Neural progenitor cell (in vitro differentiated cells): ENCODE data around the gene SSR3. TPM values are rescaled to one million over a fixed set of nuclear protein-coding genes. Genes with fewer than 3 reads are reported as not detected.

Experiments
- DNase-seq: peaks from one replicate; pipeline ENCODE4 v3.0.0-alpha.2; 2016; ENCODE audit warnings: low spot score
- H2AFZ ChIP-seq: fragments of 200-600 bp; sonication (generic); replicated peaks from 2 replicates; pipeline ENCODE4 v1.6.1; 2016; ENCODE audit warnings: antibody characterized with exemption
- H3F3A ChIP-seq: fragments of 200-600 bp; sonication (generic); 2 replicates; pipeline ENCODE4 v1.6.1; 2016; ENCODE audit warnings: antibody characterized with exemption, low read depth
- H3K27ac ChIP-seq: fragments of 200-600 bp; sonication (generic); 2 replicates; pipeline ENCODE4 v1.5.1; 2016; ENCODE audit warnings: mild to moderate bottlenecking
- H3K27me3 ChIP-seq: fragments of 200-600 bp; sonication (generic); 2 replicates; pipeline ENCODE4 v1.6.1; 2016; ENCODE audit warnings: mild to moderate bottlenecking, moderate library complexity
- H3K36me3 ChIP-seq: fragments of 200-600 bp; sonication (generic); 2 replicates; pipeline ENCODE4 v1.5.1; 2016
- H3K4me1 ChIP-seq: fragments of 200-600 bp; sonication (generic); 2 replicates; pipeline ENCODE4 v1.6.1; 2016; ENCODE audit warnings: mixed run types
- H3K4me2 ChIP-seq: fragments of 200-600 bp; sonication (generic); 2 replicates; pipeline ENCODE4 v1.6.1; 2016
- H3K4me3 ChIP-seq: fragments of 200-600 bp; sonication (generic); 2 replicates; pipeline ENCODE4 v1.5.1; 2016
- H3K79me2 ChIP-seq: fragments of 200-600 bp; sonication (generic); 2 replicates; pipeline ENCODE4 v1.6.1; 2016; ENCODE audit warnings: low read depth
- H3K9ac ChIP-seq: fragments of 200-600 bp; sonication (generic); 2 replicates; pipeline ENCODE4 v1.6.1; 2016
- H3K9me3 ChIP-seq: fragments of 200-600 bp; sonication (generic); 2 replicates; pipeline ENCODE4 v1.5.1; 2016; ENCODE audit warnings: low read depth
- H4K20me1 ChIP-seq: fragments of 200-600 bp; sonication (generic); 2 replicates; pipeline ENCODE4 v1.6.1; 2016; ENCODE audit warnings: low read depth
- H3K27ac Mint-ChIP-seq: 3 replicates; pipeline ENCODE4 v1.8.0; 2021; ENCODE audit warnings: mixed read lengths
- H3K27me3 Mint-ChIP-seq: 2 replicates; pipeline ENCODE4 v1.8.0; 2022; ENCODE audit warnings: low read depth, mild to moderate bottlenecking, inconsistent platforms, moderate library complexity, mixed read lengths; ENCODE audit not compliant: insufficient read depth
- H3K36me3 Mint-ChIP-seq: 3 replicates; pipeline ENCODE4 v1.8.0; 2021; ENCODE audit warnings: mixed read lengths
- H3K4me1 Mint-ChIP-seq: 3 replicates; pipeline ENCODE4 v1.8.0; 2021; ENCODE audit warnings: mixed read lengths
- H3K4me3 Mint-ChIP-seq: 3 replicates; pipeline ENCODE4 v1.8.0; 2021; ENCODE audit warnings: mild to moderate bottlenecking, moderate library complexity, mixed read lengths
- H3K9me3 Mint-ChIP-seq: 3 replicates; pipeline ENCODE4 v1.8.0; 2020; ENCODE audit warnings: mixed read lengths
- EZH2 ChIP-seq: fragments of 200-600 bp; sonication (generic); IDR thresholded peaks from 2 replicates; pipeline ENCODE4 v1.6.1; 2017; ENCODE audit warnings: antibody characterized with exemption, mild to moderate bottlenecking, moderate library complexity
- EZH2phosphoT487 ChIP-seq: fragments of 200-600 bp; sonication (generic); IDR thresholded peaks from 2 replicates; pipeline ENCODE4 v1.6.1; 2017; ENCODE audit warnings: antibody characterized with exemption
- total RNA-seq: library from RNA; depleted of rRNA; stranded (reverse); fragments of >200 nt; gene quantifications from 2 replicates; pipeline ENCODE4 v1.2.3, GENCODE V29; 2015; ENCODE audit warnings: low replicate concordance
- TF ChIP-seq, protein P1 (sequence below): fragments of 200-600 bp; sonication (generic); IDR thresholded peaks from 2 replicates; pipeline ENCODE4 v1.5.1; 2017; ENCODE audit warnings: antibody characterized with exemption, mild to moderate bottlenecking

SSR3 gene
- total RNA-seq, 1 donor from 2014 or later = 142 TPM

DNA sequence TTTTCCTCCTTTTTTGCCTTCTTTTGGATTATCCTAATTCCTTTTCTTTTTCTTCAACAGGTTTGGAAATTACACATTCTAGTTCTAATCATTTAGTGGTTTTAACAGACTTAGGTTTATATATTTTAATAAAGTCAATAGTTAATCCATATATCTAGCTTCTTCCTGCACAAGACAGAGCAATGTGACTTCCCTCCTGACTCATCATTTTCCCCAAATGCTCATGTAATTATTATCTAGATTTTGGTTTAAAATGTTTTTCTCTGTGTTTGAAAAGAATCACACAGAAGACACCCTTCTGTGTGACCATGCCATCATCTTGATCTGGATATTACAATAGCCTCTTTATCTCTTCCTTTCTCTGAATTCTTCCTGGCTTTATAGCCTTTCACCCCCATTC lies 28.6 kb upstream of the SSR3 start:
- peak overlapping the region; percentile 3 for H2AFZ ChIP-seq
- Mint-ChIP-seq H3K27me3 (peaks cover 4% of the 10 kb centered on the region), H3K36me3 (no peaks in the 10 kb centered on the region), H3K4me3 (no peak overlapping the region), H3K9me3 (no peaks in the 10 kb centered on the region), H3K4me1 (no peaks in the 10 kb centered on the region), H3K27ac (no peak overlapping the region)
- no peaks in the 10 kb centered on the region for H3K9me3 ChIP-seq
- H3K9ac ChIP-seq = no peak overlapping the region
- no peak overlapping the region for H3K4me3 ChIP-seq
- H3K27ac ChIP-seq = no peak overlapping the region
- no peaks in the 10 kb centered on the region for H3K27me3 ChIP-seq
- H3K4me2 ChIP-seq = no peak overlapping the region
- no peaks in the 10 kb centered on the region for H3K36me3 ChIP-seq
- H4K20me1 ChIP-seq = no peaks in the 10 kb centered on the region
- H3F3A ChIP-seq = no peaks in the 10 kb centered on the region
- TF ChIP-seq EZH2 (no peak), EZH2phosphoT487 (no peak)
- TF ChIP-seq, protein P1, sequence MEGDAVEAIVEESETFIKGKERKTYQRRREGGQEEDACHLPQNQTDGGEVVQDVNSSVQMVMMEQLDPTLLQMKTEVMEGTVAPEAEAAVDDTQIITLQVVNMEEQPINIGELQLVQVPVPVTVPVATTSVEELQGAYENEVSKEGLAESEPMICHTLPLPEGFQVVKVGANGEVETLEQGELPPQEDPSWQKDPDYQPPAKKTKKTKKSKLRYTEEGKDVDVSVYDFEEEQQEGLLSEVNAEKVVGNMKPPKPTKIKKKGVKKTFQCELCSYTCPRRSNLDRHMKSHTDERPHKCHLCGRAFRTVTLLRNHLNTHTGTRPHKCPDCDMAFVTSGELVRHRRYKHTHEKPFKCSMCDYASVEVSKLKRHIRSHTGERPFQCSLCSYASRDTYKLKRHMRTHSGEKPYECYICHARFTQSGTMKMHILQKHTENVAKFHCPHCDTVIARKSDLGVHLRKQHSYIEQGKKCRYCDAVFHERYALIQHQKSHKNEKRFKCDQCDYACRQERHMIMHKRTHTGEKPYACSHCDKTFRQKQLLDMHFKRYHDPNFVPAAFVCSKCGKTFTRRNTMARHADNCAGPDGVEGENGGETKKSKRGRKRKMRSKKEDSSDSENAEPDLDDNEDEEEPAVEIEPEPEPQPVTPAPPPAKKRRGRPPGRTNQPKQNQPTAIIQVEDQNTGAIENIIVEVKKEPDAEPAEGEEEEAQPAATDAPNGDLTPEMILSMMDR = no peak
- no peaks in the 10 kb centered on the region for H3K79me2 ChIP-seq
- DNase-seq = no peak
- no peaks in the 10 kb centered on the region for H3K4me1 ChIP-seq

DNA sequence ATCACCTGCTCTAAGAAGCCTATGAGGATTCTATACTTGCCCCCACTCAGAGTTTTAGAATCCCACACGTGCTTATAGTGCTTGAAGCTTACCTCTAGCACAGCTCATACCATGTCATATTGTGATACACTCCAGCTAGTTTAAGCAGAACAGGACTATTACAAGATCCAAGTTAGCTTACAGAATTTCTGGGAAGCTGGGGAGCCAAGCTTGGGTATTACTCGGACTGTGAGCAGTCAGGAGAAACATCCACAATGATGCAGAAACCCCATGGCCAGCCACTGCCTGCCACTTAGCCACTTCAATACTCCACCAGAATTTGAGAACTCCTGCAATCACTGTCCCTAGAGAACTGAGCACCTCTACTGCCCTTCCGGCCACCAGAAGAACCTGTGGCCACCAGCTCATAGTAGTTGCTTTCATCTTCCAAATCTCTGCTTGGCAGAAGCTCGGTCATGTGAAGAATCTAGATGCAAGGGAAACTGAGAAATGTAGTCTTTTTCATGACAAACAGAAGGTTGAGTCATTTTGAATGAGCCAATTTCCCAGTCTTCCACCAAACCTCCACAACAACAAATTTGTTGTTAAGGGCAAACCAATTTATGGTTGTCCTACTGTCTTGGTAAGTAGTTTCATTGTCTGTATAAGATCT lies 27.7 kb upstream of the SSR3 start:
- Histone ChIP-seq H4K20me1 (no peaks in the 10 kb centered on the region), H3K9ac (no peak overlapping the region), H3K79me2 (no peaks in the 10 kb centered on the region), H3K4me2 (no peak overlapping the region), H3K27ac (no peak overlapping the region), H3K4me1 (no peaks in the 10 kb centered on the region), H3K9me3 (no peaks in the 10 kb centered on the region), H3K4me3 (no peak overlapping the region), H3K27me3 (no peaks in the 10 kb centered on the region), H3K36me3 (no peaks in the 10 kb centered on the region), H3F3A (no peaks in the 10 kb centered on the region), H2AFZ (no peak overlapping the region)
- Mint-ChIP-seq H3K27ac (no peak overlapping the region), H3K27me3 (no peaks in the 10 kb centered on the region), H3K4me3 (no peak overlapping the region), H3K36me3 (no peaks in the 10 kb centered on the region), H3K4me1 (no peaks in the 10 kb centered on the region), H3K9me3 (no peaks in the 10 kb centered on the region)
- no peak for DNase-seq
- TF ChIP-seq, protein P1 = no peak
- TF ChIP-seq EZH2 (no peak), EZH2phosphoT487 (no peak)

DNA sequence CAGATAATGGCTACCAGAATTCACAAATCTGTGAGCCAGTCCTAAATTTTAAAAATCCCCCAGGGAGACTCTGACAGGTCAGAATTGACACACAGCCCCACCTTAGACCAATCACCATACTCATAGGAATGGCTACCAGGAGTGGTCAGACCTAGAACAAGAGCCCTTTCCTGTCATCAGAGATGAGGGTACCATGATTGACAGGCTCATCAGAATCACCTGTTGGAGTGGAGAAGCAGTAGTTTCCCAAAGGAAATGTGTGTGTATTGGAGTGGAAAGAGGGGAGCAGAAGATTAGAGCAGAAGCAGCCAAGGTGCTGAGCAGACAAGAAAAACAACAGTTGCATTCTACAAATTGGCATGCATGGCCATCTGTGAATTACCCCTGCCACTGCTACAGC lies 27.0 kb upstream of the SSR3 start:
- Histone ChIP-seq H3K9ac (no peak overlapping the region), H3K36me3 (no peaks in the 10 kb centered on the region), H3K27me3 (no peaks in the 10 kb centered on the region), H3K9me3 (no peaks in the 10 kb centered on the region), H3F3A (no peaks in the 10 kb centered on the region), H3K27ac (no peak overlapping the region), H3K4me2 (no peak overlapping the region), H2AFZ (no peak overlapping the region), H3K79me2 (no peaks in the 10 kb centered on the region), H3K4me3 (no peak overlapping the region), H4K20me1 (no peaks in the 10 kb centered on the region), H3K4me1 (no peaks in the 10 kb centered on the region)
- TF ChIP-seq, protein P1 = no peak
- TF ChIP-seq EZH2phosphoT487 = no peak
- H3K4me1 Mint-ChIP-seq = no peaks in the 10 kb centered on the region
- H3K4me3 Mint-ChIP-seq = no peak overlapping the region
- H3K27me3 Mint-ChIP-seq = no peaks in the 10 kb centered on the region
- H3K27ac Mint-ChIP-seq = no peak overlapping the region
- H3K36me3 Mint-ChIP-seq = no peaks in the 10 kb centered on the region
- no peak for DNase-seq
- no peaks in the 10 kb centered on the region for H3K9me3 Mint-ChIP-seq
